Measurements from ENCODE around the gene PTGES2. TPM values are rescaled to one million over a fixed set of nuclear protein-coding genes. Genes with fewer than 3 reads are reported as not detected.
A peak's percentile ranks its signal among the peaks of the same experiment; 100 is the strongest.

The PTGES2 gene
- total and polyA plus RNA-seq, 9 of the 15 experiments (the other 6 are each of a cell fraction or from before 2014, with no cell fraction given), result 2.4 to 196 (median 90.1) TPM

DNA sequence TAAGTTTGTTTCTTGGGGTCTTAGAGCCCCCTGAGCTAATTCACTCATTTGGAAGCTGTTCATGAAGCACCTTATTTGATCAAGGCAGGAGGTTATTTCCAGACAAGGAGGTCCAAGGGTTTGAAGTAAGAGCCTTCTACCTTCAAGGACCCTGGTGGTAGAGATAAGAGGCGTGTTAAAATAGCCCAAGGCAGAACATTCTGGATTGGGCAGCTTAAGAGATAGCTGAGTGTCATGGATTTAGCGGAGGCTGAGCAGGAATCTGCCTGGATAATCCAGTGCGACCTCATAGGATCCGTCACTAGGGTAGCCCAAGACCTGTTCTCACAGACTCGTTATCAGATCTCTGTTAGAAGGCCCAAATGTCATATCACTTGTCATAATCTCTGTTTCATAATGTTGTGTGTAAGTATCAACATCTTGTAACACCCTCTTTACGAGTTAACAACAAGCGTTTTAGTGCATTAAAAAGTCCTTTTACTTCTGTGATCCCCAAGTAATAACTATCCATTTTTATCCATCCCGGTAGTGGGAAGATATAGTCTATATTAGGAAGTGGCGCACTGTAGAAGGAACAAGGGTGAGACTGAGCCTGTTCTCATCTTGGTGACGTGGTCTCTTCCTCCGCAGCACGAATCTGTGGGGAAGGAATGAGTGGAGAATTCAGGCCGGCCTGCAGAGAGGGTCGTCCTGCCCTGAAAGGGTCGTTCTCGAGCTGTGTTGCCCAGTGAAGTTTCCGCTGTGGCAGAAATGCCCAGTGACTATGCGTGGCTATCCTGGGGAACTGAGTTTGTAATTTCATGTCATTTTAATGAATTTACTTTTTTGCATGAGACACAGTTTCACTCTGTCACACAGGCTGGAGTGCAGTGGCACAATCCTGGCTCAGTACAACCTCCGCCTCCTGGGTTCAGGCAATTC is 30.7 kb downstream of the PTGES2 start (continued):
- 0 out of 2 replicates have a peak, but pooled peaks have one; percentile 2 for TF ChIP-seq NFE2 (IDR thresholded peaks at IDR 0.05; ENCODE audit: low read depth)
- TF ChIP-seq, protein P1, sequence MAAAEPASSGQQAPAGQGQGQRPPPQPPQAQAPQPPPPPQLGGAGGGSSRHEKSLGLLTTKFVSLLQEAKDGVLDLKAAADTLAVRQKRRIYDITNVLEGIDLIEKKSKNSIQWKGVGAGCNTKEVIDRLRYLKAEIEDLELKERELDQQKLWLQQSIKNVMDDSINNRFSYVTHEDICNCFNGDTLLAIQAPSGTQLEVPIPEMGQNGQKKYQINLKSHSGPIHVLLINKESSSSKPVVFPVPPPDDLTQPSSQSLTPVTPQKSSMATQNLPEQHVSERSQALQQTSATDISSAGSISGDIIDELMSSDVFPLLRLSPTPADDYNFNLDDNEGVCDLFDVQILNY (CRISPR knock-in tag; IDR thresholded peaks at IDR 0.05), result no peak
- peak; percentile 55; the same call in 1 of the 2 replicates for TF ChIP-seq DPF2 (IDR thresholded peaks at IDR 0.05)
- TF ChIP-seq CTBP1 (IDR thresholded peaks at IDR 0.05; ENCODE audit: borderline replicate concordance), result 0 out of 2 replicates have a peak, but pooled peaks have one; percentile 29
- TF ChIP-seq GABPB1 (CRISPR knock-in tag; IDR thresholded peaks at IDR 0.05), result 0 out of 2 replicates have a peak, but pooled peaks have one; percentile 12
- no peak for TF ChIP-seq MAFF (IDR thresholded peaks at IDR 0.05; ENCODE audit: low read length)
- 0 out of 2 replicates have a peak, but pooled peaks have one; percentile 7 for TF ChIP-seq ZNF197 (CRISPR knock-in tag; IDR thresholded peaks at IDR 0.05; ENCODE audit: low read depth)
- TF ChIP-seq MAZ (CRISPR knock-in tag; conservative IDR thresholded peaks at IDR 0.05 in 1 of 2, IDR thresholded peaks at IDR 0.05 in 1 of 2), result no peak
- TF ChIP-seq ZNF408 (CRISPR knock-in tag; IDR thresholded peaks at IDR 0.05; ENCODE audit: low read depth), result no peak
- 0 out of 2 replicates have a peak, but pooled peaks have one; percentile 34 for TF ChIP-seq SMARCE1 (IDR thresholded peaks at IDR 0.05)
- peak; percentile 39; the same call in 1 of the 2 replicates for TF ChIP-seq KLF16 (IDR thresholded peaks at IDR 0.05)
- TF ChIP-seq ZNF76 (CRISPR knock-in tag; IDR thresholded peaks at IDR 0.05; ENCODE audit: borderline replicate concordance), result no peak
- TF ChIP-seq, protein P2, sequence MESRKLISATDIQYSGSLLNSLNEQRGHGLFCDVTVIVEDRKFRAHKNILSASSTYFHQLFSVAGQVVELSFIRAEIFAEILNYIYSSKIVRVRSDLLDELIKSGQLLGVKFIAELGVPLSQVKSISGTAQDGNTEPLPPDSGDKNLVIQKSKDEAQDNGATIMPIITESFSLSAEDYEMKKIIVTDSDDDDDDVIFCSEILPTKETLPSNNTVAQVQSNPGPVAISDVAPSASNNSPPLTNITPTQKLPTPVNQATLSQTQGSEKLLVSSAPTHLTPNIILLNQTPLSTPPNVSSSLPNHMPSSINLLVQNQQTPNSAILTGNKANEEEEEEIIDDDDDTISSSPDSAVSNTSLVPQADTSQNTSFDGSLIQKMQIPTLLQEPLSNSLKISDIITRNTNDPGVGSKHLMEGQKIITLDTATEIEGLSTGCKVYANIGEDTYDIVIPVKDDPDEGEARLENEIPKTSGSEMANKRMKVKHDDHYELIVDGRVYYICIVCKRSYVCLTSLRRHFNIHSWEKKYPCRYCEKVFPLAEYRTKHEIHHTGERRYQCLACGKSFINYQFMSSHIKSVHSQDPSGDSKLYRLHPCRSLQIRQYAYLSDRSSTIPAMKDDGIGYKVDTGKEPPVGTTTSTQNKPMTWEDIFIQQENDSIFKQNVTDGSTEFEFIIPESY (CRISPR knock-in tag; IDR thresholded peaks at IDR 0.05), result peak; percentile 8; the same call in 1 of the 2 replicates
- TF ChIP-seq RFX7 (CRISPR knock-in tag; IDR thresholded peaks at IDR 0.05), result 0 out of 2 replicates have a peak, but pooled peaks have one; percentile 16
- 0 out of 2 replicates have a peak, but pooled peaks have one; percentile 31 for TF ChIP-seq NFIC (IDR thresholded peaks at IDR 0.05)
- TF ChIP-seq SP1 (CRISPR knock-in tag; IDR thresholded peaks at IDR 0.05), result peak; percentile 38; the same call in 1 of the 2 replicates
- TF ChIP-seq ARID1B (IDR thresholded peaks at IDR 0.05), result peak; percentile 11; the same call in 1 of the 2 replicates
- TF ChIP-seq, protein P3, sequence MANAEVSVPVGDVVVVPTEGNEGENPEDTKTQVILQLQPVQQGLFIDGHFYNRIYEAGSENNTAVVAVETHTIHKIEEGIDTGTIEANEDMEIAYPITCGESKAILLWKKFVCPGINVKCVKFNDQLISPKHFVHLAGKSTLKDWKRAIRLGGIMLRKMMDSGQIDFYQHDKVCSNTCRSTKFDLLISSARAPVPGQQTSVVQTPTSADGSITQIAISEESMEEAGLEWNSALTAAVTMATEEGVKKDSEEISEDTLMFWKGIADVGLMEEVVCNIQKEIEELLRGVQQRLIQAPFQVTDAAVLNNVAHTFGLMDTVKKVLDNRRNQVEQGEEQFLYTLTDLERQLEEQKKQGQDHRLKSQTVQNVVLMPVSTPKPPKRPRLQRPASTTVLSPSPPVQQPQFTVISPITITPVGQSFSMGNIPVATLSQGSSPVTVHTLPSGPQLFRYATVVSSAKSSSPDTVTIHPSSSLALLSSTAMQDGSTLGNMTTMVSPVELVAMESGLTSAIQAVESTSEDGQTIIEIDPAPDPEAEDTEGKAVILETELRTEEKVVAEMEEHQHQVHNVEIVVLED (CRISPR knock-in tag; IDR thresholded peaks at IDR 0.05), result no peak
- TF ChIP-seq, protein P4, sequence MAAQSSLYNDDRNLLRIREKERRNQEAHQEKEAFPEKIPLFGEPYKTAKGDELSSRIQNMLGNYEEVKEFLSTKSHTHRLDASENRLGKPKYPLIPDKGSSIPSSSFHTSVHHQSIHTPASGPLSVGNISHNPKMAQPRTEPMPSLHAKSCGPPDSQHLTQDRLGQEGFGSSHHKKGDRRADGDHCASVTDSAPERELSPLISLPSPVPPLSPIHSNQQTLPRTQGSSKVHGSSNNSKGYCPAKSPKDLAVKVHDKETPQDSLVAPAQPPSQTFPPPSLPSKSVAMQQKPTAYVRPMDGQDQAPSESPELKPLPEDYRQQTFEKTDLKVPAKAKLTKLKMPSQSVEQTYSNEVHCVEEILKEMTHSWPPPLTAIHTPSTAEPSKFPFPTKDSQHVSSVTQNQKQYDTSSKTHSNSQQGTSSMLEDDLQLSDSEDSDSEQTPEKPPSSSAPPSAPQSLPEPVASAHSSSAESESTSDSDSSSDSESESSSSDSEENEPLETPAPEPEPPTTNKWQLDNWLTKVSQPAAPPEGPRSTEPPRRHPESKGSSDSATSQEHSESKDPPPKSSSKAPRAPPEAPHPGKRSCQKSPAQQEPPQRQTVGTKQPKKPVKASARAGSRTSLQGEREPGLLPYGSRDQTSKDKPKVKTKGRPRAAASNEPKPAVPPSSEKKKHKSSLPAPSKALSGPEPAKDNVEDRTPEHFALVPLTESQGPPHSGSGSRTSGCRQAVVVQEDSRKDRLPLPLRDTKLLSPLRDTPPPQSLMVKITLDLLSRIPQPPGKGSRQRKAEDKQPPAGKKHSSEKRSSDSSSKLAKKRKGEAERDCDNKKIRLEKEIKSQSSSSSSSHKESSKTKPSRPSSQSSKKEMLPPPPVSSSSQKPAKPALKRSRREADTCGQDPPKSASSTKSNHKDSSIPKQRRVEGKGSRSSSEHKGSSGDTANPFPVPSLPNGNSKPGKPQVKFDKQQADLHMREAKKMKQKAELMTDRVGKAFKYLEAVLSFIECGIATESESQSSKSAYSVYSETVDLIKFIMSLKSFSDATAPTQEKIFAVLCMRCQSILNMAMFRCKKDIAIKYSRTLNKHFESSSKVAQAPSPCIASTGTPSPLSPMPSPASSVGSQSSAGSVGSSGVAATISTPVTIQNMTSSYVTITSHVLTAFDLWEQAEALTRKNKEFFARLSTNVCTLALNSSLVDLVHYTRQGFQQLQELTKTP (IDR thresholded peaks at IDR 0.05; ENCODE audit: low read depth in 1 of 2, partially characterized antibody in 2 of 2), result peak in 1 of 2 experiments; percentile 81
